Activated T-helper 1 cell treated with Interleukin-2 at 50 U/mL for 16 hours (primary cell): Measurements from ENCODE around the gene TDRD9.
"Not testable (repeated sequence)": the region's sequence is repeated elsewhere in the genome, so short reads cannot be mapped to it uniquely, and the experiment has no call there.

Experiments used
- DNase-seq: peaks from one replicate; pipeline ENCODE4 v3.0.0-alpha.2; 2020; ENCODE audit warnings: low read depth

The TDRD9 gene

GRCh38 chr14:103925316-103925715 lies 2.9 kb upstream of the TDRD9 start:
- no peak for DNase-seq

- no peak for DNase-seq
Observed at GRCh38 chr14:103927566-103927965, 690 bp upstream of the TDRD9 start.

GRCh38 chr14:103930051-103930604 lies 1.9 kb downstream of the TDRD9 start:
- no peak for DNase-seq

- no peak for DNase-seq
Observed at GRCh38 chr14:103931422-103931821, 3.2 kb downstream of the TDRD9 start.

GRCh38 chr14:103932791-103933490 lies 4.7 kb downstream of the TDRD9 start:
- DNase-seq = no peak

GRCh38 chr14:103935102-103935501 lies 6.8 kb downstream of the TDRD9 start:
- no peak for DNase-seq

- no peak for DNase-seq
Observed at GRCh38 chr14:103941462-103941861, 13.2 kb downstream of the TDRD9 start.

GRCh38 chr14:103941973-103942736 lies 13.9 kb downstream of the TDRD9 start, which contains the start of gene RD3L:
Gene RD3L, minus strand, starts transcription at chr14:103942529. Its CDS starts 834 bp downstream, at chr14:103941695.
- DNase-seq = no peak

GRCh38 chr14:103943673-103944072 lies 15.4 kb downstream of the TDRD9 start:
- no peak for DNase-seq

GRCh38 chr14:103946975-103947374 lies 18.7 kb downstream of the TDRD9 start:
- no peak for DNase-seq

GRCh38 chr14:103948442-103948841 lies 20.2 kb downstream of the TDRD9 start:
- no peak for DNase-seq

- DNase-seq = no peak
Observed at GRCh38 chr14:103949131-103949790, 21.0 kb downstream of the TDRD9 start.

GRCh38 chr14:103960457-103961055 lies 32.3 kb downstream of the TDRD9 start:
- DNase-seq = no peak

- no peak for DNase-seq
Observed at GRCh38 chr14:103961928-103962578, 33.8 kb downstream of the TDRD9 start.

- DNase-seq = no peak
Observed at GRCh38 chr14:103966631-103967030, 38.4 kb downstream of the TDRD9 start.

GRCh38 chr14:103969961-103970360 lies 41.7 kb downstream of the TDRD9 start:
- DNase-seq = no peak

- DNase-seq = no peak
Observed at GRCh38 chr14:103973354-103973753, 45.1 kb downstream of the TDRD9 start.

GRCh38 chr14:103974575-103974974 lies 46.3 kb downstream of the TDRD9 start:
- DNase-seq = no peak

GRCh38 chr14:103980623-103981238 lies 52.5 kb downstream of the TDRD9 start:
- DNase-seq = not testable (repeated sequence)

GRCh38 chr14:103984196-103984595 lies 55.9 kb downstream of the TDRD9 start:
- no peak for DNase-seq

- no peak for DNase-seq
Observed at GRCh38 chr14:103989034-103989433, 60.8 kb downstream of the TDRD9 start.
